ENCODE results near the gene DPYD.

DNA sequence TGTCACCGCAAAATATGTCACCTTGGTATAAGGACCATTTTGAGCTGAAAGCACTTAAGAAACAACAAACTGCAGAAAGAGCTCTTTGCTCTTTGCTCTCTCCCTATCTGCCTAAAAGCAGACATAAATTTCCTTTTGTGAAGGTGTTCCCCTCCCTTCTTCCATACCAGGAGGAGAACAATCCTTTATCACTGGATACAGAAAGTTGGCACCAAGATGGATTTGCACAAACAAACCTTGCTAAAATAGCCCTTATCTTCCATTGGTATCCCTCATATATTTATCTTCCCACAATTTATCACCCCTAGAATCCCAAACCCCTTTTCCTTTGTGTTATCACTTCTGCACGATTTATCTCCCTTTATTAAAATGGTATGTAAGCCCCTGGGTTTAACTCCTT, 51.4 kb downstream of the DPYD start:
- TF ChIP-seq PAX8 (IDR thresholded peaks at IDR 0.05) (no peak), EP300 (IDR thresholded peaks at IDR 0.05; ENCODE audit: borderline replicate concordance in 1 of 2, control insufficient read depth in 1 of 2, low read depth in 2 of 2, low read length in 2 of 2) (no peak), RCOR1 (conservative IDR thresholded peaks at IDR 0.05; ENCODE audit: low read depth, low read length) (no peak), CHD4 (IDR thresholded peaks at IDR 0.05) (no peak), EZH2 (IDR thresholded peaks at IDR 0.05; ENCODE audit: borderline replicate concordance, control insufficient read depth, low read depth, low read length) (no peak), SMC3 (IDR thresholded peaks at IDR 0.05; ENCODE audit: borderline replicate concordance, low read length) (no peak)
- TF ChIP-seq, protein P1, sequence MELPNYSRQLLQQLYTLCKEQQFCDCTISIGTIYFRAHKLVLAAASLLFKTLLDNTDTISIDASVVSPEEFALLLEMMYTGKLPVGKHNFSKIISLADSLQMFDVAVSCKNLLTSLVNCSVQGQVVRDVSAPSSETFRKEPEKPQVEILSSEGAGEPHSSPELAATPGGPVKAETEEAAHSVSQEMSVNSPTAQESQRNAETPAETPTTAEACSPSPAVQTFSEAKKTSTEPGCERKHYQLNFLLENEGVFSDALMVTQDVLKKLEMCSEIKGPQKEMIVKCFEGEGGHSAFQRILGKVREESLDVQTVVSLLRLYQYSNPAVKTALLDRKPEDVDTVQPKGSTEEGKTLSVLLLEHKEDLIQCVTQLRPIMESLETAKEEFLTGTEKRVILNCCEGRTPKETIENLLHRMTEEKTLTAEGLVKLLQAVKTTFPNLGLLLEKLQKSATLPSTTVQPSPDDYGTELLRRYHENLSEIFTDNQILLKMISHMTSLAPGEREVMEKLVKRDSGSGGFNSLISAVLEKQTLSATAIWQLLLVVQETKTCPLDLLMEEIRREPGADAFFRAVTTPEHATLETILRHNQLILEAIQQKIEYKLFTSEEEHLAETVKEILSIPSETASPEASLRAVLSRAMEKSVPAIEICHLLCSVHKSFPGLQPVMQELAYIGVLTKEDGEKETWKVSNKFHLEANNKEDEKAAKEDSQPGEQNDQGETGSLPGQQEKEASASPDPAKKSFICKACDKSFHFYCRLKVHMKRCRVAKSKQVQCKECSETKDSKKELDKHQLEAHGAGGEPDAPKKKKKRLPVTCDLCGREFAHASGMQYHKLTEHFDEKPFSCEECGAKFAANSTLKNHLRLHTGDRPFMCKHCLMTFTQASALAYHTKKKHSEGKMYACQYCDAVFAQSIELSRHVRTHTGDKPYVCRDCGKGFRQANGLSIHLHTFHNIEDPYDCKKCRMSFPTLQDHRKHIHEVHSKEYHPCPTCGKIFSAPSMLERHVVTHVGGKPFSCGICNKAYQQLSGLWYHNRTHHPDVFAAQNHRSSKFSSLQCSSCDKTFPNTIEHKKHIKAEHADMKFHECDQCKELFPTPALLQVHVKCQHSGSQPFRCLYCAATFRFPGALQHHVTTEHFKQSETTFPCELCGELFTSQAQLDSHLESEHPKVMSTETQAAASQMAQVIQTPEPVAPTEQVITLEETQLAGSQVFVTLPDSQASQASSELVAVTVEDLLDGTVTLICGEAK (IDR thresholded peaks at IDR 0.05; ENCODE audit: borderline replicate concordance), result no peak
- TF ChIP-seq, protein P2, sequence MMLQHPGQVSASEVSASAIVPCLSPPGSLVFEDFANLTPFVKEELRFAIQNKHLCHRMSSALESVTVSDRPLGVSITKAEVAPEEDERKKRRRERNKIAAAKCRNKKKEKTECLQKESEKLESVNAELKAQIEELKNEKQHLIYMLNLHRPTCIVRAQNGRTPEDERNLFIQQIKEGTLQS (IDR thresholded peaks at IDR 0.05; ENCODE audit: borderline replicate concordance, extremely low read depth, low read depth, low read length), result no peak
- TF ChIP-seq, protein P3, sequence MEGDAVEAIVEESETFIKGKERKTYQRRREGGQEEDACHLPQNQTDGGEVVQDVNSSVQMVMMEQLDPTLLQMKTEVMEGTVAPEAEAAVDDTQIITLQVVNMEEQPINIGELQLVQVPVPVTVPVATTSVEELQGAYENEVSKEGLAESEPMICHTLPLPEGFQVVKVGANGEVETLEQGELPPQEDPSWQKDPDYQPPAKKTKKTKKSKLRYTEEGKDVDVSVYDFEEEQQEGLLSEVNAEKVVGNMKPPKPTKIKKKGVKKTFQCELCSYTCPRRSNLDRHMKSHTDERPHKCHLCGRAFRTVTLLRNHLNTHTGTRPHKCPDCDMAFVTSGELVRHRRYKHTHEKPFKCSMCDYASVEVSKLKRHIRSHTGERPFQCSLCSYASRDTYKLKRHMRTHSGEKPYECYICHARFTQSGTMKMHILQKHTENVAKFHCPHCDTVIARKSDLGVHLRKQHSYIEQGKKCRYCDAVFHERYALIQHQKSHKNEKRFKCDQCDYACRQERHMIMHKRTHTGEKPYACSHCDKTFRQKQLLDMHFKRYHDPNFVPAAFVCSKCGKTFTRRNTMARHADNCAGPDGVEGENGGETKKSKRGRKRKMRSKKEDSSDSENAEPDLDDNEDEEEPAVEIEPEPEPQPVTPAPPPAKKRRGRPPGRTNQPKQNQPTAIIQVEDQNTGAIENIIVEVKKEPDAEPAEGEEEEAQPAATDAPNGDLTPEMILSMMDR (IDR thresholded peaks at IDR 0.05 in 2 of 3, conservative IDR thresholded peaks at IDR 0.05 in 1 of 3; ENCODE audit: control insufficient read depth in 2 of 3, extremely low read depth in 1 of 3, insufficient read depth in 1 of 3, low read depth in 3 of 3, low read length in 3 of 3), result no peak
- TF ChIP-seq, protein P4, sequence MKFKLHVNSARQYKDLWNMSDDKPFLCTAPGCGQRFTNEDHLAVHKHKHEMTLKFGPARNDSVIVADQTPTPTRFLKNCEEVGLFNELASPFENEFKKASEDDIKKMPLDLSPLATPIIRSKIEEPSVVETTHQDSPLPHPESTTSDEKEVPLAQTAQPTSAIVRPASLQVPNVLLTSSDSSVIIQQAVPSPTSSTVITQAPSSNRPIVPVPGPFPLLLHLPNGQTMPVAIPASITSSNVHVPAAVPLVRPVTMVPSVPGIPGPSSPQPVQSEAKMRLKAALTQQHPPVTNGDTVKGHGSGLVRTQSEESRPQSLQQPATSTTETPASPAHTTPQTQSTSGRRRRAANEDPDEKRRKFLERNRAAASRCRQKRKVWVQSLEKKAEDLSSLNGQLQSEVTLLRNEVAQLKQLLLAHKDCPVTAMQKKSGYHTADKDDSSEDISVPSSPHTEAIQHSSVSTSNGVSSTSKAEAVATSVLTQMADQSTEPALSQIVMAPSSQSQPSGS (IDR thresholded peaks at IDR 0.05; ENCODE audit: low read length), result no peak
- TF ChIP-seq, protein P5, sequence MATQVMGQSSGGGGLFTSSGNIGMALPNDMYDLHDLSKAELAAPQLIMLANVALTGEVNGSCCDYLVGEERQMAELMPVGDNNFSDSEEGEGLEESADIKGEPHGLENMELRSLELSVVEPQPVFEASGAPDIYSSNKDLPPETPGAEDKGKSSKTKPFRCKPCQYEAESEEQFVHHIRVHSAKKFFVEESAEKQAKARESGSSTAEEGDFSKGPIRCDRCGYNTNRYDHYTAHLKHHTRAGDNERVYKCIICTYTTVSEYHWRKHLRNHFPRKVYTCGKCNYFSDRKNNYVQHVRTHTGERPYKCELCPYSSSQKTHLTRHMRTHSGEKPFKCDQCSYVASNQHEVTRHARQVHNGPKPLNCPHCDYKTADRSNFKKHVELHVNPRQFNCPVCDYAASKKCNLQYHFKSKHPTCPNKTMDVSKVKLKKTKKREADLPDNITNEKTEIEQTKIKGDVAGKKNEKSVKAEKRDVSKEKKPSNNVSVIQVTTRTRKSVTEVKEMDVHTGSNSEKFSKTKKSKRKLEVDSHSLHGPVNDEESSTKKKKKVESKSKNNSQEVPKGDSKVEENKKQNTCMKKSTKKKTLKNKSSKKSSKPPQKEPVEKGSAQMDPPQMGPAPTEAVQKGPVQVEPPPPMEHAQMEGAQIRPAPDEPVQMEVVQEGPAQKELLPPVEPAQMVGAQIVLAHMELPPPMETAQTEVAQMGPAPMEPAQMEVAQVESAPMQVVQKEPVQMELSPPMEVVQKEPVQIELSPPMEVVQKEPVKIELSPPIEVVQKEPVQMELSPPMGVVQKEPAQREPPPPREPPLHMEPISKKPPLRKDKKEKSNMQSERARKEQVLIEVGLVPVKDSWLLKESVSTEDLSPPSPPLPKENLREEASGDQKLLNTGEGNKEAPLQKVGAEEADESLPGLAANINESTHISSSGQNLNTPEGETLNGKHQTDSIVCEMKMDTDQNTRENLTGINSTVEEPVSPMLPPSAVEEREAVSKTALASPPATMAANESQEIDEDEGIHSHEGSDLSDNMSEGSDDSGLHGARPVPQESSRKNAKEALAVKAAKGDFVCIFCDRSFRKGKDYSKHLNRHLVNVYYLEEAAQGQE (IDR thresholded peaks at IDR 0.05; ENCODE audit: low read depth, low read length), result no peak

Data from GM12878 (cell line).